Liver (tissue), 9 donors: ENCODE measurements around the gene SPAG9. TPM values are rescaled to one million over a fixed set of nuclear protein-coding genes. Genes with fewer than 3 reads are reported as not detected.

Experiments used
- DNase-seq: peaks from one replicate; pipeline ENCODE4 v3.0.0-alpha.2; 2017; ENCODE audit warnings: low spot score
- H3K27ac ChIP-seq, 2 donors: one replicate each; pipeline ENCODE4 v1.7.0; 2013; ENCODE audit warnings: inconsistent platforms in 2 of 2, low read length in 2 of 2, control low read depth in 1 of 2, low read depth in 1 of 2, mild to moderate bottlenecking in 1 of 2
- H3K27me3 ChIP-seq, 4 donors: one replicate each; pipeline versions ENCODE4 v1.6.1 to v1.7.0; 2013; ENCODE audit warnings: low read length in 3 of 4, inconsistent platforms in 1 of 4, mild to moderate bottlenecking in 1 of 4, moderate library complexity in 1 of 4; ENCODE audit not compliant: control insufficient read depth in 4 of 4, insufficient read depth in 4 of 4
- H3K36me3 ChIP-seq, 4 donors: one replicate each; pipeline versions ENCODE4 v1.6.1 to v1.7.0; 2013; ENCODE audit warnings: low read length in 3 of 4, mild to moderate bottlenecking in 3 of 4, low read depth in 1 of 4, moderate library complexity in 1 of 4; ENCODE audit not compliant: control insufficient read depth in 4 of 4, insufficient read depth in 3 of 4
- H3K4me1 ChIP-seq, 4 donors: one replicate each; pipeline versions ENCODE4 v1.6.1 to v1.7.0; 2013; ENCODE audit warnings: low read length in 3 of 4, mild to moderate bottlenecking in 3 of 4, moderate library complexity in 1 of 4; ENCODE audit not compliant: control insufficient read depth in 4 of 4, insufficient read depth in 4 of 4
- H3K4me3 ChIP-seq, 3 donors: one replicate each; pipeline versions ENCODE4 v1.6.1 to v1.7.0; 2013; ENCODE audit warnings: low read length in 3 of 3, control low read depth in 1 of 3, low read depth in 1 of 3, mild to moderate bottlenecking in 1 of 3
- H3K9ac ChIP-seq, 2 donors: one replicate each; pipeline ENCODE4 v1.7.0; 2013; ENCODE audit warnings: low read length in 2 of 2, mild to moderate bottlenecking in 2 of 2, moderate library complexity in 2 of 2, control low read depth in 1 of 2, low read depth in 1 of 2
- H3K9me3 ChIP-seq, 4 donors: one replicate each; pipeline versions ENCODE4 v1.6.1 to v1.7.0; 2013; ENCODE audit warnings: low read length in 3 of 4; ENCODE audit not compliant: control insufficient read depth in 4 of 4
- EGR1 ChIP-seq, 2 donors: IDR thresholded peaks; 2 replicates each; pipeline ENCODE4 v1.6.1; 2016 to 2018; ENCODE audit warnings: antibody characterized with exemption in 2 of 2, low read depth in 2 of 2
- FOXA1 ChIP-seq: IDR thresholded peaks from 2 replicates; pipeline ENCODE4 v1.6.1; 2016; ENCODE audit warnings: antibody characterized with exemption
- FOXA2 ChIP-seq: IDR thresholded peaks from 2 replicates; pipeline ENCODE4 v1.6.1; 2016; ENCODE audit warnings: antibody characterized with exemption
- GABPA ChIP-seq, 2 donors: IDR thresholded peaks in 1 of 2; conservative IDR thresholded peaks in 1 of 2; 2 replicates each; pipeline ENCODE4 v1.6.1; 2016; ENCODE audit warnings: antibody characterized with exemption in 2 of 2, mild to moderate bottlenecking in 1 of 2, moderate library complexity in 1 of 2
- HNF4A ChIP-seq, 2 donors: conservative IDR thresholded peaks; 2 replicates each; pipeline ENCODE4 v1.6.1; 2016; ENCODE audit warnings: antibody characterized with exemption in 2 of 2, mild to moderate bottlenecking in 2 of 2
- HNF4G ChIP-seq: IDR thresholded peaks from 2 replicates; pipeline ENCODE4 v1.6.1; 2016; ENCODE audit warnings: antibody characterized with exemption
- JUND ChIP-seq, 2 donors: IDR thresholded peaks; 2 replicates each; pipeline ENCODE4 v1.6.1; 2016; ENCODE audit warnings: antibody characterized with exemption in 2 of 2
- NR2F2 ChIP-seq: IDR thresholded peaks from 2 replicates; pipeline ENCODE4 v1.6.1; 2016; ENCODE audit warnings: antibody characterized with exemption
- RAD21 ChIP-seq, 2 donors: IDR thresholded peaks; 2 replicates each; pipeline ENCODE4 v1.6.1; 2016; ENCODE audit warnings: antibody characterized with exemption in 2 of 2, mild to moderate bottlenecking in 2 of 2
- RXRA ChIP-seq, 2 donors: IDR thresholded peaks; 2 replicates each; pipeline ENCODE4 v1.6.1; 2017 to 2018; ENCODE audit warnings: antibody characterized with exemption in 2 of 2, mild to moderate bottlenecking in 1 of 2
- SP1 ChIP-seq: IDR thresholded peaks from 2 replicates; pipeline ENCODE4 v1.6.1; 2018; ENCODE audit warnings: antibody characterized with exemption, mild to moderate bottlenecking
- TAF1 ChIP-seq: conservative IDR thresholded peaks from 2 replicates; pipeline ENCODE4 v1.6.1; 2016; ENCODE audit warnings: antibody characterized with exemption, mild to moderate bottlenecking
- YY1 ChIP-seq: IDR thresholded peaks from 2 replicates; pipeline ENCODE4 v1.6.1; 2016; ENCODE audit warnings: antibody characterized with exemption, mild to moderate bottlenecking
- whole genome bisulfite sequencing: extraction: QIAGEN DNeasy Blood & Tissue Kit; methylation state at CpG from one replicate; pipeline ENCODE4 v1.1.7; 2013; 5-methylcytosine and 5-hydroxymethylcytosine counted together
- polyA plus RNA-seq, 2 donors: library from polyadenylated mRNA; stranded (reverse) in 1 of 2; unstranded in 1 of 2; fragments of 200-250 nt in 1 of 2; fragments of >200 nt in 1 of 2; fragmentation: Nextera tagmentation in 1 of 2; extraction: Ambion mirVana in 1 of 2; gene quantifications; one replicate each; pipeline versions ENCODE4 v1.2.1 to v1.2.3, GENCODE V29; 2013 to 2015
- total RNA-seq, 2 donors: library from RNA; depleted of rRNA; stranded (reverse); fragments of >200 nt; gene quantifications; one replicate each; pipeline ENCODE4 v1.2.3, GENCODE V29; 2014
- TF ChIP-seq, protein P1 (sequence below): fragments of 150-350 bp; IDR thresholded peaks from 2 replicates; pipeline ENCODE4 v1.5.1; 2017; ENCODE audit warnings: improper control_type of control experiment, low read depth, low read length; ENCODE audit not compliant: missing input control
- TF ChIP-seq, protein P2 (sequence below): IDR thresholded peaks from 2 replicates; pipeline ENCODE4 v1.6.1; 2016; ENCODE audit warnings: antibody characterized with exemption, mild to moderate bottlenecking
- TF ChIP-seq, protein P3 (sequence below): IDR thresholded peaks from 2 replicates; pipeline ENCODE4 v1.6.1; 2016; ENCODE audit warnings: antibody characterized with exemption
- donor health status: healthy.
- donor health status: healthy.
- donor health status: healthy.
- donor health status: healthy.
- donor health status: healthy.

The SPAG9 gene
- total and polyA plus RNA-seq, 4 donors, result 12.0 to 94.0 (median 18.4) TPM

DNA sequence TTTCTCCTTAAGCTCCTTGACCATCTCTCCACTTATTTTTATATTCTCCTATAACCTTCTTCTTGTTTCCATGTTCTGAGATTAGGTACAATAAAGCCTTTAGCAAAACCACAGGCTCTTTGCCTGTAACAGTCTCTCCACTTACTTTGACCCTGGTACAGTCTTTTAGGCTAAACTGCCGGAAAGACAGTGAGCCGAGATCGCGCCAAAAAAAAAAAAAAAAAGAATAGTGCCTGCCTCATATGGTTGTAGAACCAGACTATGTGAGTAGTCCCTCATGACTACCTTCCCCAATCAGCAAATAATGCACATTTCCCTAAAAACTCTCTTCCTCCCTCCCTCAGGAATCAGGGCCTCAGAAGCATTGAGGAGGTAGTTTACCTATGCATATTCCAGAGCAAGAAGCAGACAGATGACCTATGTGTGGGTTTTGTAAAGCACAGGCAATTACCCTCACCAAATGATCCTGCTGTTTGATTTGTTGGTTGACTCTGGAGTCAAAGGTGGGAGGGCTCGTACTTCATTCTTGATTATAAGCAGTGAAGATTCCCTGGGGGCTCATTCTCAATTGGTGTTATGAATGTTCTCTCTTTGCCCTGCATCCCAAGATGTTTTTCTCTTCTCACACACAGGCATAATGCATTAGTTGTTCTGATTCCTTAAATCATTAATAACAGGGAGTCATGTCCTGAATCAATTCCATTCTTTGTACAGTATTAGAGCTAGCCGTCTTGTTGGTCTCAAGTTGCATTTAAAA, 23.8 kb upstream of the SPAG9 start:
- Histone ChIP-seq H3K4me1 (peaks cover 2 to 16% (median 8%) of the 10 kb centered on the region in 4 donors), H3K27ac (no peak overlapping the region), H3K9me3 (no peaks in the 10 kb centered on the region), H3K4me3 (no peak overlapping the region), H3K27me3 (no peaks in the 10 kb centered on the region), H3K9ac (no peak overlapping the region), H3K36me3 (no peaks in the 10 kb centered on the region)
- no peak for DNase-seq
- WGBS, result 84% methylated on average over 6 of the region's 6 CpGs
- TF ChIP-seq TAF1, result no peak
- TF ChIP-seq FOXA2, result no peak
- TF ChIP-seq, protein P1, sequence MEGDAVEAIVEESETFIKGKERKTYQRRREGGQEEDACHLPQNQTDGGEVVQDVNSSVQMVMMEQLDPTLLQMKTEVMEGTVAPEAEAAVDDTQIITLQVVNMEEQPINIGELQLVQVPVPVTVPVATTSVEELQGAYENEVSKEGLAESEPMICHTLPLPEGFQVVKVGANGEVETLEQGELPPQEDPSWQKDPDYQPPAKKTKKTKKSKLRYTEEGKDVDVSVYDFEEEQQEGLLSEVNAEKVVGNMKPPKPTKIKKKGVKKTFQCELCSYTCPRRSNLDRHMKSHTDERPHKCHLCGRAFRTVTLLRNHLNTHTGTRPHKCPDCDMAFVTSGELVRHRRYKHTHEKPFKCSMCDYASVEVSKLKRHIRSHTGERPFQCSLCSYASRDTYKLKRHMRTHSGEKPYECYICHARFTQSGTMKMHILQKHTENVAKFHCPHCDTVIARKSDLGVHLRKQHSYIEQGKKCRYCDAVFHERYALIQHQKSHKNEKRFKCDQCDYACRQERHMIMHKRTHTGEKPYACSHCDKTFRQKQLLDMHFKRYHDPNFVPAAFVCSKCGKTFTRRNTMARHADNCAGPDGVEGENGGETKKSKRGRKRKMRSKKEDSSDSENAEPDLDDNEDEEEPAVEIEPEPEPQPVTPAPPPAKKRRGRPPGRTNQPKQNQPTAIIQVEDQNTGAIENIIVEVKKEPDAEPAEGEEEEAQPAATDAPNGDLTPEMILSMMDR, result no peak
- TF ChIP-seq RXRA (IDR thresholded peaks at IDR 0.05), result no peak
- TF ChIP-seq, protein P2, sequence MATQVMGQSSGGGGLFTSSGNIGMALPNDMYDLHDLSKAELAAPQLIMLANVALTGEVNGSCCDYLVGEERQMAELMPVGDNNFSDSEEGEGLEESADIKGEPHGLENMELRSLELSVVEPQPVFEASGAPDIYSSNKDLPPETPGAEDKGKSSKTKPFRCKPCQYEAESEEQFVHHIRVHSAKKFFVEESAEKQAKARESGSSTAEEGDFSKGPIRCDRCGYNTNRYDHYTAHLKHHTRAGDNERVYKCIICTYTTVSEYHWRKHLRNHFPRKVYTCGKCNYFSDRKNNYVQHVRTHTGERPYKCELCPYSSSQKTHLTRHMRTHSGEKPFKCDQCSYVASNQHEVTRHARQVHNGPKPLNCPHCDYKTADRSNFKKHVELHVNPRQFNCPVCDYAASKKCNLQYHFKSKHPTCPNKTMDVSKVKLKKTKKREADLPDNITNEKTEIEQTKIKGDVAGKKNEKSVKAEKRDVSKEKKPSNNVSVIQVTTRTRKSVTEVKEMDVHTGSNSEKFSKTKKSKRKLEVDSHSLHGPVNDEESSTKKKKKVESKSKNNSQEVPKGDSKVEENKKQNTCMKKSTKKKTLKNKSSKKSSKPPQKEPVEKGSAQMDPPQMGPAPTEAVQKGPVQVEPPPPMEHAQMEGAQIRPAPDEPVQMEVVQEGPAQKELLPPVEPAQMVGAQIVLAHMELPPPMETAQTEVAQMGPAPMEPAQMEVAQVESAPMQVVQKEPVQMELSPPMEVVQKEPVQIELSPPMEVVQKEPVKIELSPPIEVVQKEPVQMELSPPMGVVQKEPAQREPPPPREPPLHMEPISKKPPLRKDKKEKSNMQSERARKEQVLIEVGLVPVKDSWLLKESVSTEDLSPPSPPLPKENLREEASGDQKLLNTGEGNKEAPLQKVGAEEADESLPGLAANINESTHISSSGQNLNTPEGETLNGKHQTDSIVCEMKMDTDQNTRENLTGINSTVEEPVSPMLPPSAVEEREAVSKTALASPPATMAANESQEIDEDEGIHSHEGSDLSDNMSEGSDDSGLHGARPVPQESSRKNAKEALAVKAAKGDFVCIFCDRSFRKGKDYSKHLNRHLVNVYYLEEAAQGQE, result no peak
- TF ChIP-seq SP1, result no peak
- no peak for TF ChIP-seq HNF4A (conservative IDR thresholded peaks at IDR 0.05)
- TF ChIP-seq, protein P3, sequence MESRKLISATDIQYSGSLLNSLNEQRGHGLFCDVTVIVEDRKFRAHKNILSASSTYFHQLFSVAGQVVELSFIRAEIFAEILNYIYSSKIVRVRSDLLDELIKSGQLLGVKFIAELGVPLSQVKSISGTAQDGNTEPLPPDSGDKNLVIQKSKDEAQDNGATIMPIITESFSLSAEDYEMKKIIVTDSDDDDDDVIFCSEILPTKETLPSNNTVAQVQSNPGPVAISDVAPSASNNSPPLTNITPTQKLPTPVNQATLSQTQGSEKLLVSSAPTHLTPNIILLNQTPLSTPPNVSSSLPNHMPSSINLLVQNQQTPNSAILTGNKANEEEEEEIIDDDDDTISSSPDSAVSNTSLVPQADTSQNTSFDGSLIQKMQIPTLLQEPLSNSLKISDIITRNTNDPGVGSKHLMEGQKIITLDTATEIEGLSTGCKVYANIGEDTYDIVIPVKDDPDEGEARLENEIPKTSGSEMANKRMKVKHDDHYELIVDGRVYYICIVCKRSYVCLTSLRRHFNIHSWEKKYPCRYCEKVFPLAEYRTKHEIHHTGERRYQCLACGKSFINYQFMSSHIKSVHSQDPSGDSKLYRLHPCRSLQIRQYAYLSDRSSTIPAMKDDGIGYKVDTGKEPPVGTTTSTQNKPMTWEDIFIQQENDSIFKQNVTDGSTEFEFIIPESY, result no peak
- no peak for TF ChIP-seq YY1
- TF ChIP-seq RAD21 (IDR thresholded peaks at IDR 0.05), result no peak
- no peak for TF ChIP-seq GABPA (IDR thresholded peaks at IDR 0.05 in 1 of 2, conservative IDR thresholded peaks at IDR 0.05 in 1 of 2)

GRCh38 chr17:51142597-51142996, 21.9 kb upstream of the SPAG9 start:
- Histone ChIP-seq H3K9ac (no peak overlapping the region), H3K9me3 (no peaks in the 10 kb centered on the region), H3K4me1 (peaks cover 2 to 16% (median 8%) of the 10 kb centered on the region in 4 donors), H3K4me3 (no peak overlapping the region), H3K27ac (no peak overlapping the region), H3K36me3 (no peaks in the 10 kb centered on the region), H3K27me3 (no peaks in the 10 kb centered on the region)
- TF ChIP-seq GABPA (IDR thresholded peaks at IDR 0.05 in 1 of 2, conservative IDR thresholded peaks at IDR 0.05 in 1 of 2) (no peak), EGR1 (IDR thresholded peaks at IDR 0.05; ENCODE audit: low read depth in 2 of 2) (no peak), FOXA1 (no peak), FOXA2 (no peak), NR2F2 (no peak), JUND (IDR thresholded peaks at IDR 0.05) (no peak), HNF4G (no peak), SP1 (no peak), TAF1 (no peak)
- TF ChIP-seq, protein P1, result no peak
- no peak for DNase-seq
- WGBS, result 98% methylated on average over 2 of the region's 2 CpGs
